ENCODE results near the gene RPL3. TPM values are rescaled to one million over a fixed set of nuclear protein-coding genes. Genes with fewer than 3 reads are reported as not detected.

The RPL3 gene
- total RNA-seq, 1 experiment from 2014 or later = 1,668 TPM

- Histone ChIP-seq H3K27me3 (replicated peaks; ENCODE audit: control insufficient read depth, insufficient read depth, low read length) (no peaks in the 10 kb centered on the region), H3K36me3 (ENCODE audit: control insufficient read depth, insufficient read depth, low read length) (peaks cover 9% of the 10 kb centered on the region), H3K9me3 (no peaks in the 10 kb centered on the region), H3K4me1 (peaks cover 8% of the 10 kb centered on the region; the same call in 1 of the 2 replicates), H3K4me3 (ENCODE audit: low read depth, low read length) (no peak overlapping the region)
- intact Hi-C loops (cut with micrococcal nuclease; ENCODE audit: unreplicated experiment) = loop anchor here (2.0 kb wide), 2 partner anchors 67 to 139 kb away; no protein-coding TSS in a partner anchor
- no peak for TF ChIP-seq CTCF (IDR thresholded peaks at IDR 0.05; ENCODE audit: insufficient read depth in 1 of 2, low read depth in 1 of 2, low read length in 1 of 2, severe bottlenecking in 1 of 2, unreplicated experiment in 1 of 2)
- no peak for DNase-seq
- ChIA-PET CTCF (interaction anchor here (0.6 to 2.2 kb wide), 13 partner anchors 10 to 541 kb away, joined by 3 to 14 read pairs (median 5); partner anchors contain the start of genes CBX7, PDGFB and RPL3), POLR2A (interaction anchor here (1.2 to 1.7 kb wide), 5 partner anchors 9 to 158 kb away, joined by 4 to 16 read pairs (median 8); partner anchors contain the start of genes CBX7, PDGFB and RPL3)
- no peak overlapping the region for H3K4me3 Mint-ChIP-seq (ENCODE audit: unreplicated experiment)
- no peak overlapping the region for H3K27ac Mint-ChIP-seq (ENCODE audit: unreplicated experiment)
- H3K4me1 Mint-ChIP-seq (ENCODE audit: low read depth, unreplicated experiment) = no peaks in the 10 kb centered on the region
- no peaks in the 10 kb centered on the region for H3K27me3 Mint-ChIP-seq (ENCODE audit: insufficient read depth, unreplicated experiment)
- H3K36me3 Mint-ChIP-seq (ENCODE audit: insufficient read depth, unreplicated experiment) = peaks cover 73% of the 10 kb centered on the region
- no peaks in the 10 kb centered on the region for H3K9me3 Mint-ChIP-seq (ENCODE audit: unreplicated experiment)
- no TSS peak for BruUV-seq (replicated peaks)
These were observed 9.3 kb downstream of the RPL3 start for GRCh38 chr22:39309881-39310714.

- POLR2A ChIA-PET = interaction anchor here (1.5 kb wide), 1 partner anchor 10 kb away, joined by 4 read pairs; the partner anchor contains the start of gene RPL3
- no peaks in the 10 kb centered on the region for H3K27me3 ChIP-seq (replicated peaks; ENCODE audit: control insufficient read depth, insufficient read depth, low read length)
- no peak overlapping the region for H3K4me3 Mint-ChIP-seq (ENCODE audit: unreplicated experiment)
- DNase-seq = no peak
- peak; percentile 22 to 23 for TF ChIP-seq CTCF (IDR thresholded peaks at IDR 0.05; ENCODE audit: insufficient read depth in 1 of 2, low read depth in 1 of 2, low read length in 1 of 2, severe bottlenecking in 1 of 2, unreplicated experiment in 1 of 2)
- H3K4me1 ChIP-seq = peaks cover 9% of the 10 kb centered on the region; the same call in 1 of the 2 replicates
- H3K4me1 Mint-ChIP-seq (ENCODE audit: low read depth, unreplicated experiment) = no peaks in the 10 kb centered on the region
- BruUV-seq (replicated peaks) = no TSS peak
- peaks cover 66% of the 10 kb centered on the region for H3K36me3 Mint-ChIP-seq (ENCODE audit: insufficient read depth, unreplicated experiment)
- peaks cover 2% of the 10 kb centered on the region; the same call in 1 of the 2 replicates for H3K36me3 ChIP-seq (ENCODE audit: control insufficient read depth, insufficient read depth, low read length)
- CTCF ChIA-PET = interaction anchor here (0.6 to 1.4 kb wide), 2 partner anchors 138 to 220 kb away, joined by 4 to 5 read pairs; no protein-coding TSS in a partner anchor
- H3K27ac Mint-ChIP-seq (ENCODE audit: unreplicated experiment) = no peak overlapping the region
- no peaks in the 10 kb centered on the region for H3K9me3 Mint-ChIP-seq (ENCODE audit: unreplicated experiment)
- intact Hi-C loops (cut with micrococcal nuclease; ENCODE audit: unreplicated experiment) = no loop called here
- H3K27me3 Mint-ChIP-seq (ENCODE audit: insufficient read depth, unreplicated experiment) = no peaks in the 10 kb centered on the region
- H3K9me3 ChIP-seq = no peaks in the 10 kb centered on the region
- no peak overlapping the region for H3K4me3 ChIP-seq (ENCODE audit: low read depth, low read length)
These were observed 10.0 kb downstream of the RPL3 start for GRCh38 chr22:39309364-39309861.

GRCh38 chr22:39308614-39309363 is 10.6 kb downstream of the RPL3 start:
- H3K27ac Mint-ChIP-seq (ENCODE audit: unreplicated experiment) = no peak overlapping the region
- peaks cover 60% of the 10 kb centered on the region for H3K36me3 Mint-ChIP-seq (ENCODE audit: insufficient read depth, unreplicated experiment)
- Histone ChIP-seq H3K4me1 (peaks cover 13% of the 10 kb centered on the region; the same call in 1 of the 2 replicates), H3K9me3 (no peaks in the 10 kb centered on the region), H3K27me3 (replicated peaks; ENCODE audit: control insufficient read depth, insufficient read depth, low read length) (no peaks in the 10 kb centered on the region), H3K36me3 (ENCODE audit: control insufficient read depth, insufficient read depth, low read length) (no peaks in the 10 kb centered on the region; the same call in 1 of the 2 replicates), H3K4me3 (ENCODE audit: low read depth, low read length) (no peak overlapping the region)
- no peak overlapping the region for H3K4me3 Mint-ChIP-seq (ENCODE audit: unreplicated experiment)
- H3K9me3 Mint-ChIP-seq (ENCODE audit: unreplicated experiment) = no peaks in the 10 kb centered on the region
- no peak for DNase-seq
- BruUV-seq (replicated peaks) = no TSS peak
- POLR2A ChIA-PET = interaction anchor here (1.5 kb wide), 1 partner anchor 11 kb away, joined by 4 read pairs; the partner anchor contains the start of gene RPL3
- H3K4me1 Mint-ChIP-seq (ENCODE audit: low read depth, unreplicated experiment) = no peaks in the 10 kb centered on the region
- H3K27me3 Mint-ChIP-seq (ENCODE audit: insufficient read depth, unreplicated experiment) = no peaks in the 10 kb centered on the region
- TF ChIP-seq CTCF (IDR thresholded peaks at IDR 0.05; ENCODE audit: insufficient read depth in 1 of 2, low read depth in 1 of 2, low read length in 1 of 2, severe bottlenecking in 1 of 2, unreplicated experiment in 1 of 2) = no peak
- intact Hi-C loops (cut with micrococcal nuclease; ENCODE audit: unreplicated experiment) = no loop called here
- CTCF ChIA-PET = interaction anchor here (1.4 kb wide), 1 partner anchor 220 kb away, joined by 5 read pairs; no protein-coding TSS in a partner anchor
